Activated CD8-positive, alpha-beta memory T cell treated with anti-CD3 and anti-CD28 coated beads, Interleukin-2, amount 10 ng/mL, durations not matched to agents 7 days and 5 days (primary cell): Measurements from ENCODE around the gene TENT5C. TPM values are rescaled to one million over a fixed set of nuclear protein-coding genes. Genes with fewer than 3 reads are reported as not detected.

ENCODE experiments used
- ATAC-seq: fragments of 150-1000 bp; cut with Tn5 transposase; one replicate; pipeline ENCODE4 v1.10.0; 2021; ENCODE audit warnings: moderate library complexity
- CTCF ChIA-PET: fragments of 350-600 bp; sonication (Branson Sonifier 250); formaldehyde crosslinking; loops from one replicate; lab custom pipeline; 2021; ENCODE audit warnings: antibody characterized with exemption; lab: Charles Lee
- DNase-seq: peaks from one replicate; pipeline ENCODE4 v3.0.0-alpha.2; 2020
- H3K27ac Mint-ChIP-seq: one replicate; pipeline ENCODE4 v1.8.0; 2021; ENCODE audit warnings: mild to moderate bottlenecking, mixed read lengths
- H3K27me3 Mint-ChIP-seq: one replicate; pipeline ENCODE4 v1.8.0; 2021; ENCODE audit warnings: mixed read lengths
- H3K36me3 Mint-ChIP-seq: one replicate; pipeline ENCODE4 v1.8.0; 2021; ENCODE audit warnings: mild to moderate bottlenecking, mixed read lengths
- H3K4me1 Mint-ChIP-seq: one replicate; pipeline ENCODE4 v1.8.0; 2021; ENCODE audit warnings: mixed read lengths
- H3K4me3 Mint-ChIP-seq: one replicate; pipeline ENCODE4 v1.8.0; 2021; ENCODE audit warnings: mild to moderate bottlenecking, moderate library complexity, mixed read lengths
- H3K9me3 Mint-ChIP-seq: one replicate; pipeline ENCODE4 v1.8.0; 2022; ENCODE audit warnings: low read depth, mixed read lengths
- total RNA-seq, 2 experiments: library from RNA; stranded (reverse); gene quantifications; one replicate each; pipeline ENCODE4 v1.2.3, GENCODE V29; 2021

The TENT5C gene
- total RNA-seq, 2 experiments from 2014 or later = 41.6 to 50.3 TPM

- Mint-ChIP-seq H3K9me3 (no peaks in the 10 kb centered on the region), H3K4me1 (peaks cover 14% of the 10 kb centered on the region), H3K36me3 (peaks cover 11% of the 10 kb centered on the region), H3K4me3 (no peak overlapping the region), H3K27me3 (peaks cover 23% of the 10 kb centered on the region), H3K27ac (no peak overlapping the region)
- no peak for DNase-seq
- CTCF ChIA-PET = interaction anchor here (0.7 kb wide), 1 partner anchor 43 kb away, joined by 3 read pairs; no protein-coding TSS in a partner anchor
- ATAC-seq = no peak
Measured at GRCh38 chr1:117602862-117603261, 3.0 kb upstream of the TENT5C start.

- ATAC-seq (peak; percentile 30), DNase-seq (no peak)
- H3K36me3 Mint-ChIP-seq = peaks cover 32% of the 10 kb centered on the region
- H3K27ac Mint-ChIP-seq = peak overlapping the region; percentile 83
- peak overlapping the region; percentile 100 for H3K4me3 Mint-ChIP-seq
- H3K9me3 Mint-ChIP-seq = no peaks in the 10 kb centered on the region
- peaks cover 39% of the 10 kb centered on the region for H3K4me1 Mint-ChIP-seq
- CTCF ChIA-PET = interaction anchor here (1.1 to 5.5 kb wide), 3 partner anchors 52 to 69 kb away, joined by 3 to 54 read pairs (median 50); no protein-coding TSS in a partner anchor
- peaks cover 21% of the 10 kb centered on the region for H3K27me3 Mint-ChIP-seq
Measured at GRCh38 chr1:117605164-117605773, 579 bp upstream of the TENT5C start.

- CTCF ChIA-PET = interaction anchor here (0.9 to 5.5 kb wide), 12 partner anchors 19 to 151 kb away, joined by 3 to 54 read pairs (median 6); no protein-coding TSS in a partner anchor
- peak; percentile 20 for ATAC-seq
- H3K36me3 Mint-ChIP-seq = peaks cover 43% of the 10 kb centered on the region
- H3K4me1 Mint-ChIP-seq = peaks cover 51% of the 10 kb centered on the region
- H3K27ac Mint-ChIP-seq = peak overlapping the region; percentile 98
- no peaks in the 10 kb centered on the region for H3K9me3 Mint-ChIP-seq
- H3K4me3 Mint-ChIP-seq = peak overlapping the region; percentile 100
- peak; percentile 83 for DNase-seq
- peaks cover 15% of the 10 kb centered on the region for H3K27me3 Mint-ChIP-seq
Measured at GRCh38 chr1:117606649-117607430, 992 bp downstream of the TENT5C start.

- peaks cover 56% of the 10 kb centered on the region for H3K4me1 Mint-ChIP-seq
- ATAC-seq (peak; percentile 7), DNase-seq (peak; percentile 82)
- H3K9me3 Mint-ChIP-seq = no peaks in the 10 kb centered on the region
- H3K36me3 Mint-ChIP-seq = peaks cover 47% of the 10 kb centered on the region
- H3K27ac Mint-ChIP-seq = peak overlapping the region; percentile 98
- H3K4me3 Mint-ChIP-seq = peak overlapping the region; percentile 100
- H3K27me3 Mint-ChIP-seq = peaks cover 14% of the 10 kb centered on the region
- CTCF ChIA-PET = interaction anchor here (1.1 to 5.5 kb wide), 12 partner anchors 16 to 151 kb away, joined by 3 to 54 read pairs (median 7); no protein-coding TSS in a partner anchor
Measured at GRCh38 chr1:117607471-117607870, 1.6 kb downstream of the TENT5C start.

GRCh38 chr1:117608115-117608615 lies 2.3 kb downstream of the TENT5C start:
- peak overlapping the region; percentile 12 for H3K27ac Mint-ChIP-seq
- DNase-seq = no peak
- H3K4me1 Mint-ChIP-seq = peaks cover 63% of the 10 kb centered on the region
- peak overlapping the region; percentile 100 for H3K4me3 Mint-ChIP-seq
- peaks cover 10% of the 10 kb centered on the region for H3K27me3 Mint-ChIP-seq
- no peaks in the 10 kb centered on the region for H3K9me3 Mint-ChIP-seq
- H3K36me3 Mint-ChIP-seq = peaks cover 52% of the 10 kb centered on the region
- CTCF ChIA-PET = interaction anchor here (1.0 to 5.5 kb wide), 12 partner anchors 14 to 150 kb away, joined by 3 to 54 read pairs (median 7); no protein-coding TSS in a partner anchor
- no peak for ATAC-seq

GRCh38 chr1:117608758-117609157 lies 2.9 kb downstream of the TENT5C start:
- ATAC-seq = no peak
- no peaks in the 10 kb centered on the region for H3K9me3 Mint-ChIP-seq
- H3K4me1 Mint-ChIP-seq = peaks cover 68% of the 10 kb centered on the region
- DNase-seq = no peak
- peak overlapping the region; percentile 12 for H3K27ac Mint-ChIP-seq
- CTCF ChIA-PET = interaction anchor here (1.0 to 5.5 kb wide), 6 partner anchors 15 to 74 kb away, joined by 3 to 54 read pairs (median 6); no protein-coding TSS in a partner anchor
- H3K36me3 Mint-ChIP-seq = peaks cover 57% of the 10 kb centered on the region
- peak overlapping the region; percentile 100 for H3K4me3 Mint-ChIP-seq
- H3K27me3 Mint-ChIP-seq = peaks cover 6% of the 10 kb centered on the region

- H3K27ac Mint-ChIP-seq = no peak overlapping the region
- H3K4me1 Mint-ChIP-seq = peaks cover 75% of the 10 kb centered on the region
- no peaks in the 10 kb centered on the region for H3K9me3 Mint-ChIP-seq
- H3K4me3 Mint-ChIP-seq = peak overlapping the region; percentile 40
- H3K36me3 Mint-ChIP-seq = peaks cover 63% of the 10 kb centered on the region
- CTCF ChIA-PET = interaction anchor here (1.4 to 5.5 kb wide), 4 partner anchors 17 to 75 kb away, joined by 5 to 54 read pairs (median 29); no protein-coding TSS in a partner anchor
- DNase-seq (no peak), ATAC-seq (no peak)
- H3K27me3 Mint-ChIP-seq = peaks cover 3% of the 10 kb centered on the region
Measured at GRCh38 chr1:117609471-117609911, 3.6 kb downstream of the TENT5C start.

- Mint-ChIP-seq H3K4me1 (peaks cover 76% of the 10 kb centered on the region), H3K27me3 (no peaks in the 10 kb centered on the region), H3K36me3 (peaks cover 67% of the 10 kb centered on the region), H3K4me3 (no peak overlapping the region), H3K9me3 (no peaks in the 10 kb centered on the region), H3K27ac (no peak overlapping the region)
- DNase-seq = no peak
- ATAC-seq = no peak
- CTCF ChIA-PET = interaction anchor here (1.4 to 5.5 kb wide), 4 partner anchors 17 to 75 kb away, joined by 5 to 54 read pairs (median 29); no protein-coding TSS in a partner anchor
Measured at GRCh38 chr1:117610036-117610435, 4.2 kb downstream of the TENT5C start.

- no peak overlapping the region for H3K4me3 Mint-ChIP-seq
- H3K27me3 Mint-ChIP-seq = no peaks in the 10 kb centered on the region
- no peak overlapping the region for H3K27ac Mint-ChIP-seq
- ATAC-seq = no peak
- H3K4me1 Mint-ChIP-seq = peaks cover 86% of the 10 kb centered on the region
- CTCF ChIA-PET = interaction anchor here (1.0 to 5.5 kb wide), 3 partner anchors 19 to 143 kb away, joined by 4 to 50 read pairs (median 4); no protein-coding TSS in a partner anchor
- DNase-seq = no peak
- H3K36me3 Mint-ChIP-seq = peaks cover 73% of the 10 kb centered on the region
- no peaks in the 10 kb centered on the region for H3K9me3 Mint-ChIP-seq
Measured at GRCh38 chr1:117611121-117611601, 5.3 kb downstream of the TENT5C start.

GRCh38 chr1:117611894-117612483 lies 6.1 kb downstream of the TENT5C start:
- H3K9me3 Mint-ChIP-seq = no peaks in the 10 kb centered on the region
- peaks cover 74% of the 10 kb centered on the region for H3K36me3 Mint-ChIP-seq
- ATAC-seq (no peak), DNase-seq (no peak)
- no peak overlapping the region for H3K4me3 Mint-ChIP-seq
- CTCF ChIA-PET = interaction anchor here (1.0 to 2.1 kb wide), 5 partner anchors 18 to 146 kb away, joined by 4 to 10 read pairs (median 4); no protein-coding TSS in a partner anchor
- peaks cover 91% of the 10 kb centered on the region for H3K4me1 Mint-ChIP-seq
- H3K27me3 Mint-ChIP-seq = no peaks in the 10 kb centered on the region
- H3K27ac Mint-ChIP-seq = no peak overlapping the region

- CTCF ChIA-PET = interaction anchor here (0.9 to 2.1 kb wide), 5 partner anchors 17 to 145 kb away, joined by 3 to 10 read pairs (median 4); no protein-coding TSS in a partner anchor
- no peak for ATAC-seq
- no peaks in the 10 kb centered on the region for H3K9me3 Mint-ChIP-seq
- H3K4me1 Mint-ChIP-seq = peaks cover 92% of the 10 kb centered on the region
- no peak overlapping the region for H3K4me3 Mint-ChIP-seq
- no peaks in the 10 kb centered on the region for H3K27me3 Mint-ChIP-seq
- H3K36me3 Mint-ChIP-seq = peaks cover 72% of the 10 kb centered on the region
- H3K27ac Mint-ChIP-seq = no peak overlapping the region
- DNase-seq = no peak
Measured at GRCh38 chr1:117612517-117613248, 6.8 kb downstream of the TENT5C start.
